GM12892 (cell line): ENCODE results near the gene RASSF10.

ENCODE experiments used
- POLR2A ChIP-seq: IDR thresholded peaks from 2 replicates; pipeline ENCODE4 v1.6.1; 2011; ENCODE audit warnings: low read depth, low read length, control low read depth
- POLR2AphosphoS5 ChIP-seq: IDR thresholded peaks from 2 replicates; pipeline ENCODE4 v1.6.1; 2011; ENCODE audit warnings: low read depth, low read length, control low read depth
- TAF1 ChIP-seq: IDR thresholded peaks from 2 replicates; pipeline ENCODE4 v1.6.1; 2011; ENCODE audit warnings: low read depth, mild to moderate bottlenecking, control low read depth, low read length, borderline replicate concordance

GRCh38 chr11:12994476-12994875 lies 14.6 kb upstream of the RASSF10 start:
- TF ChIP-seq POLR2AphosphoS5 = no peak
- TF ChIP-seq POLR2A = no peak
- TF ChIP-seq TAF1 = no peak
